ENCODE measurements around the gene LPP. TPM values are rescaled to one million over a fixed set of nuclear protein-coding genes. Genes with fewer than 3 reads are reported as not detected.

The LPP gene
- polyA plus RNA-seq, 3 donors, result 22.8 to 30.0 (median 26.9) TPM

- no peak for DNase-seq
These were observed 634.7 kb downstream of the LPP start for GRCh38 chr3:188788621-188789081.

DNA sequence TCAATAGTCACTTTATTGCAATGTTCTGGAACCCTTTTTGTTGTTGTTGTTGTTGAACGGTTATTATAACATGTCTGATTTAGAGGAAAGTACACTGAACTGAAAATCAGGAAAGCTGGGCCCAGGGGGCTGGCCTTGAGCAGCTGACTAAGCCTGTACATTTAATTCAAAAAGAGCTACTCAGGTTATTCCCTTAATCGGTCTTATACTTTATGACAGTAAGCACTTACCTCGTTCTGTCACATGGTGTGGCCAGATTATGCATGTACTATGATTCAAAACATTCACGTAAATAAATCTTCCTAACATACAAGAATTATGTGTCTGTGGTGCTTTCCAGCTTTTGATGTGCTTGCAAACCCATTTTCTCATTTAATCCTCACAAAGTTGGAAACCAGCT is 635.3 kb downstream of the LPP start:
- no peak for DNase-seq

GRCh38 chr3:188791311-188791710 is 637.4 kb downstream of the LPP start:
- DNase-seq, result no peak

DNA sequence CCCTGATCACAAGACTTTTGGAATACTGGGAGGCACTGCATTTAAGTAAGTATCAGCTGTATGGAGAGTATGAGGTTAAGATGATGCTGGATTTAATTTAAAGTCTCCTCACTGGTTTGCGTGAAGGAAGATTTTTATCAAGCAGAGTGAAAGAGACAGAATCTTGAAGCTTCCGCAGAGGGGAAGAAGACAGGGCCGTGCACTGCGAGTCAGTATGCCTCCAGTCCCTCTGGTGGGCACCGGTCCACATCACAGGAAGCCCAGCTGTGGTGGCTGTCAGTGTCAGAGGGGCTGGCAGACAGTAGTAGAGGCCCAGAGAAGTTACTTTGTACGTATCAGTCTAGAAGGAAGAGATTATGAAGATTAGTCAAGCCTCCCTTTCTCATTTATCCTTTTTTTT is 638.8 kb downstream of the LPP start:
- DNase-seq, result no peak

- DNase-seq, result no peak
These were observed 642.2 kb downstream of the LPP start for GRCh38 chr3:188796122-188796631.

GRCh38 chr3:188797045-188797444 is 643.1 kb downstream of the LPP start:
- DNase-seq, result no peak

DNA sequence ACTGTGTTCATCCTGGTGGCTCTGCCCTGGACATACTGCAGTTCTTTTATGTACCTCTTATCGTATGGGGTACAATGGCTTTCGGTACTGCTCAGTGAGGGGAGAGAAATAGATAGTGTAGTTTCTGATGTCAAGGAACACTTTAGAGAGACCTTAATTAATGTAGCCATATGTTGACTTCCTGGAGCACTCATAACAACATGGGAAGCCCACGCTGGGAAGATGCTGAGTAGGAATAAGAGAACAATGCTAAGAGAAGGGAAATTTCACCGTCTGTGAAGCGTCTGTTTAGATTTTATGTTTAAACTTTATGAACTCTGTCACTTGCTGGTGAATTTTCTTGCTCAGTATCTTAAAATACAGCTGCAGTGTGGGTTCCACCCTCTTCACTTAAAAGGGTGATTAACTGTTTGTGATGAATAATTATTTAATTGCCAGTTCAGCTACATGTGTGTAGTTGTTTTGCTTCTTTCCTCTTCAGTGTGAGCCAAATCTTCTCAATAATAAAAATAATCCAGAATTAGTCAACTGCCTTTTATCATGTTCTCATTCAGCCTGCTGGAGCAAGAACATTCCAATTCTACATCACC is 644.7 kb downstream of the LPP start:
- no peak for DNase-seq

DNA sequence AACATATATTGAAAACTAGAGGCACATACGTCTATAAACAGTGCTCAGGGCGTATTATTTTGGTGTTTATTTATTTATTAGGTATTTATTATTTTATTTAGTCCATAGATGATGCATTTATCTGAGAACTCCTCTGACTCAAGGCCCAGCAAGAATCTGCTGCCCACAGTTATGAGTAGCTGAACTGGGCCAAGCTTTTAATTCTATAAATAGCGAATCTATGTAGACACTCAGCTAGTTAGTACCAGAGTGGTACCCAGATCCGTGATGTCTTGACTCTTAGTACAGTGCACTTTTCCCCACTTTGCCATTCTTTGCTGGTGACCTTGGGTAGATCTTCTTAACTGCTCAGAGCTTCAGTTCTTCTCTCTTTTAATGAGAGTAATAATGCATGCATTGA is 647.4 kb downstream of the LPP start:
- no peak for DNase-seq

GRCh38 chr3:188802645-188803044 is 648.7 kb downstream of the LPP start:
- DNase-seq, result no peak

DNA sequence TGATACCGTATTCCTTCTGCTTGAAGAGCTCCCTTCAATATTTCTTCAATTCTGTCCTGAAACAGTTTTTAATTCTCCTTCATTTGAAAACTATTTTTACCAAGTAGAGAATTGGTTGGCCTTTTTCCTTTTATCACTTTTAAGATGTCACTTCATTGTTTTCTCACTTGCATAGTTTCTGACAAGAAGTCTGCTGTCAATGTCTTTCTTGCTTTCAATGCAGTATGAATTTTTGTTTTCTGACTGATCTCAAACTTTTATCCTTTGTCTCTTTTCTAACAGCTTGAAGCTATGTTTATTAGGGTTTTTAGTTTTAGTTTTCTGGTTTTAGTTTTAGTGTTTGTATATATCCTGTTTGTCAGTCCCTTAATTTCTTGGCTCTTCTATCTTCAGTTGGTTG is 653.0 kb downstream of the LPP start:
- no peak for DNase-seq

DNA sequence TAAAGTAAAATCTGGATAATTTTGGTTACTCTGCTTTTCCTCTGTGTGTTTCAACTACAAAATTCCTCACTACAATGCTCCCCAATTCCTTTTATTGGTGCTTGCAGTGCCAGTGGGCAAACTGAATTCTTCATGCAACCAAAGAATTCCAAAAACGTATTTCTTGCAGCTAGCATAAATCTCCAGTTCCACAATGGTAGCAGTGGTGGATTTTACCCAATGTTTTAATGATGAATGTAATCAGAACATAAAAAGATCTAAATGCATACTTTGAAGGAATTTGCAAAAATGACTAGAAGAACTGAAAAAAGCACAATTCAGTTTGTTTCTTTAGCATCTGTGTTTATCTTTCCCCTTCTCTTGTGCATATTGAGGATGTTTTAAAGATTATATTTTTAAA is 658.2 kb downstream of the LPP start:
- DNase-seq, result no peak

GRCh38 chr3:188814581-188814980 is 660.6 kb downstream of the LPP start:
- DNase-seq, result no peak

DNA sequence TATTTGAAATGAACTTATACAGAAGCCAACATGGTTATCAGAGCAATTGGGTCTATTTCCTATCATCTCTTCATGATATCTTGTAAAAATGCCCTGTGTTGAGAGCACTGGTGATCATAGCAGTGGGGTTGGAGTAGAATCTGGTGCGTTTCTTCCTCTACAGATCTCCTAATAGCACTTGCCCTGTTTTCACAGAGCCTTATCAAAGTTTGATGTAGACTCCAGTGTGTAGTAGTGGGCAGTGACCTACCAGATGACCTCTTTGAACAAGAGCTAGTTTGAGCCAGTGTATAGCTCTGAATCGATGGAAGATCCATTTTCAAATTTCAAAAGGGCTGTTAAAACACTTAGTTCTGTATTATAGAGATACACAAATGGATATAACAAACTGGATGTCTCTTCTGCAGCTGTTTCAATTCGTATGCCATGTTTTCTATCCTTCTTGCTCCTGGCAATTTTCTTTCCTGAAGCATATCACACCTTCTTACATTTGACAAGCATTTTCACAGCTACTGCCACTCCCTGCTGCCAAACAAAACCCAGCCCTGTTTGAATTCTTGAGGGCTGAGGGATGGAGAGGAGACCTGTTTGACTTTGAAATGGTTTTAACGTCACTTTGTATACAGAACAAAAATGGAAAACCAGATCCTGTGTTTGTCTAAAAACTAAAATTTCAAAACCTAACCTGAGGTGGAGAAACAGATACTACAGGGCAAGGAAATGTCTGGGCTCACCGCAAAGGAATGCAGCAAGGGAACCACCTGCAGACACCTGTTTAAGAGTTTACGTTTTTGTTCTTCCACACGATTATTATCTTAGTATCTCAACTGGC is 663.4 kb downstream of the LPP start:
- DNase-seq, result no peak

DNA sequence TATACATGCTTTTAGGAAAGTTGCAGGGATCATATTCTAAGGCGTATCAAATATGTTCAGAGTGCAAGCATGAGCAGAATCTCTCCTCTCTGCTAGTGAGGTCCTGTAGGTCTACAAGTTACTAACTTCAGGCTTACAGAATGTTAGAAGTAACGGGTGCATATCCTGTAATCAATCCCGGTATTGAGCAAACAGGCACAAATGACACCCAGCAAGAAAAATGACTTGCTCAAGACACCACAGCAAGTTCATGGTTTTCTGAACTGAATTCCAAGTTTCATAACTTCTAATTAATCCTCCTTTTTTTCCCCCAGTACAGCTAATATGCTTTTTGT is 663.9 kb downstream of the LPP start:
- DNase-seq, result no peak

GRCh38 chr3:188818282-188818681 is 664.3 kb downstream of the LPP start:
- no peak for DNase-seq

- no peak for DNase-seq
These were observed 666.0 kb downstream of the LPP start for GRCh38 chr3:188819939-188820338.

DNA sequence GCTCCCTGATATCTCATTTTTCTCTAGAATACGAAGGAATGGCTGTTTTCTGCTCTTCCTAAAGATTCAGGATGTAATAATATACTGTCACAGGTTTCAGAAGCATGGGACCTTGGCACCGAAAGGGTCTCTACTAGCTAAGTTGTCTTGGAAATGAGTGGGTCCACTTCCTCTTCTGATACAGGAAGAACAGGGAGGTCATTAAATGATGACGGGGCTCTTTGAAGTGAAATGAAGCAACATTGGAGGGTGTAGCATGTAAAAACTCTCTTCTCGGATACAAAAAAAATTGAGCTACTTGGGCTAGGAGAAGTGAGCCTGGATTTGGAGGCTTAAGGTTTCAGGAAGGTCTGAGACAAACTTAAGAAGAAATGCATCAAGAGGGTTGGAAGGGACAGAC is 668.0 kb downstream of the LPP start:
- DNase-seq, result no peak

GRCh38 chr3:188822411-188822810 is 668.5 kb downstream of the LPP start:
- no peak for DNase-seq

GRCh38 chr3:188824566-188824965 is 670.6 kb downstream of the LPP start:
- DNase-seq, result no peak

- DNase-seq, result no peak
These were observed 671.9 kb downstream of the LPP start for GRCh38 chr3:188825901-188826300.

DNA sequence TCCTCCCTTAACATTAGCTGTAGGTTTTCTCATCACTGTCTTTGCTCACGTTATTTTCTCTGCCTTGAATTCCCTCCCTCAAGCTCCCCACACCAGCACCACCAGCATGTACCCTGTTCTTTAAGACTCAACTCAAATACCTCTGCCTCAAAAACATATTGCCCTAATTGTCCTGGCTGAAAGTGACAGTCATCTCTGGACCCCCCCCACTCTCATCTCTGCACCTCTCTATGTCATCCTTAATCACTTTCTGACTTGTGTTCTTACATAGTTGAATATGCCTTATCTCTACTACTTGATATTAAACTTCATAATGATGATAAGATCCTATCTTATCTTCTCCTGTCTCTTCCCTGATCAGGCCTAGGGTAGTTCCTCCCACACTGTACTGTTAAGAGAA is 672.6 kb downstream of the LPP start:
- no peak for DNase-seq

- DNase-seq, result no peak
These were observed 673.1 kb downstream of the LPP start for GRCh38 chr3:188827103-188827502.

GRCh38 chr3:188827576-188827975 is 673.6 kb downstream of the LPP start:
- peak; percentile 50 for DNase-seq

GRCh38 chr3:188829130-188829529 is 675.2 kb downstream of the LPP start:
- DNase-seq, result peak; percentile 71
